Colon (tissue), 2 donors: ENCODE data around the gene TXNDC16.

Experiments used
- FAIRE-seq: peaks from 2 replicates; lab custom pipeline; 2012; peaks lifted over from hg19 to GRCh38; lab: Jason Lieb, UNC
- donor health status: control.
- donor health status: control.

TXNDC16 gene

DNA sequence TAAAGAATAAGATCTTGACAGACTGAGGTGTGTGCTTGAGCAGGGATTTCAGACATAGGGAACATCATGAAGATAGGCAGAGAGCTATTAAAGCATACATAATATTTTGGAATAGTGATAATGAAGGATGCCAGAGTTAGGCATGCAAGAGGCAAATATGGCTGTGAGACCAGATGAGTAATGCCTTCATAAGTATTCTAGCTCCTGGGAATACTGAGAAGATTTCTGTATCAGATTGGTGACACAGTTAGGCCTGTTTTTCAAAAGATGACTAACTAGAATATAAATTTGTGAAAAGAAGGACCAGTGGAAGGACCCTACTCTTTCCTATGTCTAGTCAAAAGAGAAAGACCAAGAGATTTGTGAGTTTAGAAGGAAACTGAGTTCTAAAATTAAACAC is 108.8 kb downstream of the TXNDC16 start:
- no peak for FAIRE-seq

DNA sequence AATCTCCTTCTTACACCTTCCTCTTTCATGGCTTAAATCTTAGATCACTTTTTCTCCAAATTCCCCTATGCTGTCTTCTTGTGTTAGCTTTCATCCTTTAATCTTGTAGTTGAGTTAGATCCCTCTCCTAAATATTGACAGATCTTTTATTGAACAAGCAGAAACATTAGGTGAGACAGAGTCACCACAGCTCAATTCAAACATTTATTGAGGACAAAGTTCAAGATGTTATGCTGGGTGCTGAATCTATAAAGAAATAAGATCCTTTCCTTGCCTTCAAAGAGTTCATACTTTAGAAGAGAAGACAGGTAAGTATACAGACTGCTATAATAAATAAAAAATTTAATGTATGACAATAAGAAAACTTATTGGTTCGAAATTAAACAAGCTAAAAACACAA is 109.7 kb downstream of the TXNDC16 start:
- no peak for FAIRE-seq

DNA sequence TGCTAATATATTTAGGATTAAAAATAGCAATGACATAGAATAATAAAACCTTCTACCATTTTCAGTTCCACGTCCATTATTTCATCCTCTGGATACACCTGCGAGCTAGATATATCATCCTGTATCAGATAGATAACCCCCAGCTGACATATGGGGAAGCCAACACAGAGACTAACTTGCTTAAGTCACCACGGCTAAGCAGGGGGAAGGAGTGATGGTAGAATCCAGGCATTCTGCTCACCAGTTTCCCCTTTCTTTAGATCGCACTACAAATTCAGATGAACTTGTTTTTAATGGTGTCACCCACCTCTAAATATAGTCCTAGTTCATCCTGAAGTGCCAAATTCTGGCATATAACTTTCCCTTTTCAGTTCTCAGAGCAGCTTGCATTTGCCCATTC is 110.1 kb downstream of the TXNDC16 start:
- no peak for FAIRE-seq

- FAIRE-seq, result no peak
Observed at GRCh38 chr14:52439476-52439875, 112.8 kb downstream of the TXNDC16 start.

- FAIRE-seq, result no peak
Observed at GRCh38 chr14:52434955-52435354, 117.3 kb downstream of the TXNDC16 start.

GRCh38 chr14:52430474-52430873 is 121.8 kb downstream of the TXNDC16 start:
- no peak for FAIRE-seq

DNA sequence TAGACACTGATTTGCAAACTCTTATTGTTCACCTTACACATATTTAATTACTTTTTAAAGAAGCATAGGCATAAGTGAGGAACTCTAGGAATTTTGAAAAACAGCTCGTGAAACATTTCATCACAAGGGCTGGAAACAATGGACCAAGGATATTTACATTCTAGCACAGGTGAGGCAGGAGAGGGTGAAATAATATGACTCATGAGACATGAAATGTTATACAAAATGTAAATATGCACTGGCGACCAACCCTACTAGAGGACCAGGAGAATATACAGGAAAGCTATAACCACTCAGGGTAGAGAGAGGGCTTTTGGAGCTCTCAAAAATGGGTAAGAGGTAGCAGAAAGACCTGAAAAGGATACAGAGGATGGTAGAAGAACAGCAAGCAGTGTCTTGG is 122.9 kb downstream of the TXNDC16 start:
- FAIRE-seq, result no peak

DNA sequence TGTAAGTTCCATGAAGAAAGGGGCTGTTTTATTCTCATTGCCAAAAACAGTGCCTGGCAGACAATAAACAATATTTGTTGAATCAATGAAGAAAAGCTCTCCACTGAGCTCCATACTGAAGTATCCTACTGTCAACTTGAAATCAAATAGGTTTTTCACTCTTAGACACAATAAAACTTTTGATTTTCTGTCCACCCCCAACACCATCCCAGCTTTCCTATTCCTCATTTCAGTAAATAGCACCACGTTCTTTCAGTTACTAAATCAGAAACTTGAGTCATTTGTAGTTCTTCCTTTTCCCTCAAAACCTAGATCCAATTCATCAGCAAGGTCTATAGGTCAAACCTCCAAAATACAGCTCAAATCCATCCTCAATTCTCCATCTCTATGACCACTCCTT is 124.8 kb downstream of the TXNDC16 start:
- no peak for FAIRE-seq

DNA sequence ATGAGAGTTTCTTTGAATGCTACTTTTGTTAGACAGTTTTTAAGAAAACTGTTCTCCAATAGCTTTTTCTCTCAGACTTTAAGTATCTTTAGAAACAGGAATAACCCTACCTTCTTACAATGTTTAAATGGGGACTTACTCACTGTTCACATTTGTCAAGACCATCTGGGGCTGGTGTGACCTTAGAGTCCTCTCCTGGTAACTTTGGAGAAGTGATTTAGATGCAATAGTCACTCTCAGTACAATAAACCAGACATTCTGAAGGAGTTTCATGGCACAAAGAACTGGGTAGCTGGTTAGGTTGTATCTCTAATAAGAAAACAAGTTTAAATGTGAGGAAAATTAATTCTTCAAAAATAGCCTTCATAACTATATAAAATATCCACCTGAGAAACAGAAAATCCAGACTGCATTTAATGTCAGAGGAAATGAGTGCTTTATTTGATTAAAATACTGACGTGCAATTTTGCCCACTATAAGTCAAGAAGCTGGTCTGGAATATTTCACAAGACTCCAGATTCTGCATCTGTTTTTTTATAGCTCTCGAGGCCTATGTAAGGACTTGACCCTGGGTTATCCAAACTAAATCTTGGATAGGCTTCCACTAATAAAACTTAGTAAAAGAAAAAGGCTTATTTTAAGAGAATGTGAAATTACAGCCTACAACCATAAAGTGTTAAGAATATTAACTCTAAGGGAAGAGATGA is 129.5 kb downstream of the TXNDC16 start:
- no peak for FAIRE-seq

GRCh38 chr14:52417139-52417538 is 135.2 kb downstream of the TXNDC16 start:
- FAIRE-seq, result no peak

DNA sequence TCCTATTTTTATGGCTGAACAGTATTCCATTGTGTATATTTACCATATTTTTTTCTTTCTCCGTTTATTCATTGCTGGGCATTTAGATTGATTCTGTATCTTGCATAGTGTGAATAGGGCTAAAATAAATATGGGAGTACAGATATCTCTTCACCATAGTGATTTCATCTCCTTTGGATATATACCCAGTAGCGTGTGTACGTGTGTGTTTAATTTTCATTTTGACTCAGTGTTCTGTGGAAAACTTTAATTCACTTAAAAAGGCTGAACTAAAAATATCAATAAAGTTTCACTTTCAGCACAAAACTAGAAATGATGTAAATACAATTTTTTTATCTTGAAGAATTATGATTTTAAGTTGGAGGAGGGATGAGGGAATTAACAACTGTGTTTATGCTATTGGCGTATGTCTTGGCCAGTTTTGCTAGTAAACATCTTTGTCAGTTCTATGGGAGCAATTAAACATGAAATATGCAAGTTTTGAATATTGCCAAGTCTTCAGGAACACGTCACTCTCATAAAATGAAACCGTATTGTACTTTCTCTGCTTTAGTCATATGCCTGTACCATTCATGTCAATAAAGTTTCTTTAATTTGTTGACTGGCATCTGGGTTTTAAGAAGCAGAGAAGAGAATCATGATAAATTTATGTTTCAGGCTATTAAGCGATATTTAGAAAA is 138.4 kb downstream of the TXNDC16 start:
- FAIRE-seq, result no peak

- no peak for FAIRE-seq
Observed at GRCh38 chr14:52412426-52412825, 139.9 kb downstream of the TXNDC16 start.

DNA sequence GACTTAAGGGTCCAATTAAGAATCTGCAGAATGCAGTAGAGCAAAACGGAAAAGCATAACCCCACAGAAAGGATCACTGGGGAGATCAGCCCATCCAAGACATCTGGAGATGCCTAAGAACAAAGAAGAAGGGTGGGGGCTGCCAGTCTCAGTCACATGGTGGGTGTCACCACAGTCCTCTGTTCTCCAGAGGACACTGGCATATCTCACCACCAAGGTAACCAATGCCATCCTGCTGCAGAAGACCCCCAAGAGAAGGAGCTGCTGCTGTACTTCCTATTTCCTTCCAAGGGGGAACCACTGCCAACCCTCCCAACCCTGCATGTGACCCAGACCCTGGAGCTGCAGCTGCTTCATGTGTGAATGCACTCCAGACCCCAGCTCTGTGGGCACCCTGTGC is 147.0 kb downstream of the TXNDC16 start:
- FAIRE-seq, result no peak

- no peak for FAIRE-seq
Observed at GRCh38 chr14:52402812-52403526, 149.3 kb downstream of the TXNDC16 start.

DNA sequence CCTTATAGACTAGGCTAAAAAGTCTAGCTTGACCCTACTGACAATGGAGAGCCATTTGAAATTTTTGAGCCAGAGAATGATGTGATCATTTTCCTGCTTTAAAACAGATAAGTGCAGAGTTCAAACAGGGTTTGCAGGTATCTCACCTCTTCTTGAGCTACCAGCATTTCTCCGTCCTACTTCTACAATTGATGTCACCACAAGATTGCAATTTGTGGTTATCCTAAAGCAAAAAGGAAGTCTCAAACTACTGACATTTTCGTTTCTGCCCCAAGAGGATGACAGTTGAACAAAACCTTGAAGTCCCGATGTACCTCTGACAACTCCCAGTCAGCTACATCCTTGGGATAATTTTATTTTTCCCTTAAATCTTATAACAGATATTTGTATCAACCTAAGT is 151.5 kb downstream of the TXNDC16 start:
- no peak for FAIRE-seq

- no peak for FAIRE-seq
Observed at GRCh38 chr14:52399921-52400595, 152.2 kb downstream of the TXNDC16 start.

GRCh38 chr14:52399104-52399503 is 153.2 kb downstream of the TXNDC16 start:
- no peak for FAIRE-seq

DNA sequence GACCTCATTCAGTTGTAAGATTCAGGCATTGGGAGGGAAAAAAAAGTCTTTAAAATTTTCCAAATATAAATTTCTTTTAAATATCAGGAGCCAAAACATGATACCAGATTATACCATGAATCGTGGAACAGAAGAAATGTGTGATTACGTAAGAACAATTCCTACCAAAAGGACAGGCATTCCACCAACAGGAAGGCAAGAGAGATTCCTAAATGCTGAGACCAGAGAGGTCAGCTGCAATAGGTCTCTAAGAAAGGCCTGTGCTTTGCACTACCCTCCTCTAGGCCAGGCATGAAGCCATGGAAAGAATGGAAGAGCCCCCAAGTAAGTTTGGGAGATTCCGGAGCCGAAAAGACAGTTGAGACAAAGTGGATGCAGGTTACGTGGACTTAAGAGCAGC is 154.5 kb downstream of the TXNDC16 start:
- no peak for FAIRE-seq

GRCh38 chr14:52395728-52396127 is 156.6 kb downstream of the TXNDC16 start:
- FAIRE-seq, result no peak

GRCh38 chr14:52391881-52392615 is 160.3 kb downstream of the TXNDC16 start:
- FAIRE-seq, result no peak
